CD4-positive, alpha-beta T cell treated with Interleukin-4 for 1 hour (primary cell): ENCODE results near the gene PPM1J.
A peak's percentile ranks its signal among the peaks of the same experiment; 100 is the strongest.
"Not testable (repeated sequence)": the region's sequence is repeated elsewhere in the genome, so short reads cannot be mapped to it uniquely, and the experiment has no call there.

ENCODE experiments used
- DNase-seq, 2 donors: peaks; one replicate each; pipeline ENCODE4 v3.0.0-alpha.2; 2020 to 2022

PPM1J gene

GRCh38 chr1:112715264-112716053 is at the start of gene PPM1J:
PPM1J (minus strand) TSS chr1:112715332; CDS start chr1:112715301, 31 bp downstream.
- peak; percentile 98 to 99 for DNase-seq

- no peak for DNase-seq
Observed at GRCh38 chr1:112762541-112763500, 47.7 kb upstream of the PPM1J start.

- DNase-seq: no peak
Observed at GRCh38 chr1:112761714-112762480, 46.8 kb upstream of the PPM1J start.

- DNase-seq: no peak
Observed at GRCh38 chr1:112759228-112759627, 44.1 kb upstream of the PPM1J start.

- DNase-seq: no peak
Observed at GRCh38 chr1:112754116-112754628, 39.0 kb upstream of the PPM1J start.

GRCh38 chr1:112748396-112748795 is 33.3 kb upstream of the PPM1J start:
- DNase-seq: no peak

GRCh38 chr1:112744009-112744578 is 29.0 kb upstream of the PPM1J start:
- no peak for DNase-seq

- DNase-seq: no peak
Observed at GRCh38 chr1:112743174-112744008, 28.3 kb upstream of the PPM1J start.

- no peak for DNase-seq
Observed at GRCh38 chr1:112737573-112737972, 22.4 kb upstream of the PPM1J start.

GRCh38 chr1:112735752-112736151 is 20.6 kb upstream of the PPM1J start:
- DNase-seq: no peak

GRCh38 chr1:112731451-112731850 is 16.3 kb upstream of the PPM1J start:
- no peak for DNase-seq

- no peak for DNase-seq
Observed at GRCh38 chr1:112729909-112730308, 14.8 kb upstream of the PPM1J start.

GRCh38 chr1:112729011-112729410 is 13.9 kb upstream of the PPM1J start:
- DNase-seq: not testable (repeated sequence)

- not testable (repeated sequence) for DNase-seq
Observed at GRCh38 chr1:112728306-112728971, 13.3 kb upstream of the PPM1J start.

- no peak for DNase-seq
Observed at GRCh38 chr1:112727716-112728115, 12.6 kb upstream of the PPM1J start.

- DNase-seq: not testable (repeated sequence)
Observed at GRCh38 chr1:112724240-112724639, 9.1 kb upstream of the PPM1J start.

- no peak for DNase-seq
Observed at GRCh38 chr1:112723511-112723839, 8.3 kb upstream of the PPM1J start.

- DNase-seq: no peak
Observed at GRCh38 chr1:112722601-112723510, 7.7 kb upstream of the PPM1J start.

- no peak for DNase-seq
Observed at GRCh38 chr1:112721966-112722524, 6.9 kb upstream of the PPM1J start.
